Muscle layer of colon (tissue), 2 donors: Measurements from ENCODE around the gene ITSN1.
A peak's percentile ranks its signal among the peaks of the same experiment; 100 is the strongest.

Source experiments
- H3K27ac ChIP-seq: one replicate; pipeline ENCODE4 v1.7.0; 2013; ENCODE audit warnings: low read depth, mild to moderate bottlenecking, low read length, moderate library complexity
- H3K27me3 ChIP-seq, 2 donors: one replicate each; pipeline ENCODE4 v1.7.0; 2013; ENCODE audit warnings: low read length in 2 of 2, mild to moderate bottlenecking in 2 of 2; ENCODE audit not compliant: insufficient read depth in 2 of 2, control insufficient read depth in 1 of 2
- H3K36me3 ChIP-seq: one replicate; pipeline ENCODE4 v1.7.0; 2013; ENCODE audit warnings: mild to moderate bottlenecking, low read length; ENCODE audit not compliant: insufficient read depth
- H3K4me1 ChIP-seq: one replicate; pipeline ENCODE4 v1.7.0; 2013; ENCODE audit warnings: mild to moderate bottlenecking, low read length; ENCODE audit not compliant: insufficient read depth
- H3K4me3 ChIP-seq, 2 donors: one replicate each; pipeline ENCODE4 v1.7.0; 2013; ENCODE audit warnings: low read length in 2 of 2, low read depth in 1 of 2, mild to moderate bottlenecking in 1 of 2, moderate library complexity in 1 of 2
- H3K9ac ChIP-seq: one replicate; pipeline ENCODE4 v1.7.0; 2013; ENCODE audit warnings: low read length
- H3K9me3 ChIP-seq: one replicate; pipeline ENCODE4 v1.7.0; 2013; ENCODE audit warnings: mild to moderate bottlenecking, low read length
- donor health status: abdominal sarcoma.
- donor health status: Adenocarcinoma of cecum.

The ITSN1 gene

DNA sequence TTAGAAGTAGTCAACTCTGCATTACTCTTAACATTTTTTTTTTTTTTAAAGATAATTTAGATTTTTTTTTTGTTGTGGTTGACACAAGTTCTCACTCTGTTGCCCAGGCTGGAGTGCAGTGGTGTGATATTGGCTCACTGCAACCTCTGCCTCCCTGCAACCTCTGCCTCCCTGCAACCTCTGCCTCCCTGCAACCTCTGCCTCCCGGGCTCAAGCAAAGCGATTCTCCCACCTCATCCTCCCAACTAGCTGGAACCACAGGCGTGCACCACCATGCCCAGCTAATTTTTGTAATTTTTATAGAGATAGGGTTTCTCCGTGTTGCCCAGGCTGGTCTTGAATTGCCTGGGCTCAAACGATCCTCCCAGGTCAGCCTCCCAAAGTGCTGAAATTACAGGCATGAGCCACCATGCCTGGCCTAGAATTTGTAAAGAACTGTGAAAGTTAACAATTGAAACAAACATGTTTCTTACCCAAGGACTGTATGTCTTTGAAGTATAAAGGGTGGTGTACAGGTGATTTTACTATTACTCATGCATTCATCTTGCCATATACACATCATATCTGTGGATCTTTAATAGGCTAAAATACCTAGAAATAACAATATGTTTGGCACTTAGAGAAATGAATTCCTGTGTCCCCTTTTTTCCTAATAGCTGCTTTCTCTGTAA, 158.6 kb downstream of the ITSN1 start:
- H3K9ac ChIP-seq: no peak overlapping the region
- H3K9me3 ChIP-seq: no peaks in the 10 kb centered on the region

DNA sequence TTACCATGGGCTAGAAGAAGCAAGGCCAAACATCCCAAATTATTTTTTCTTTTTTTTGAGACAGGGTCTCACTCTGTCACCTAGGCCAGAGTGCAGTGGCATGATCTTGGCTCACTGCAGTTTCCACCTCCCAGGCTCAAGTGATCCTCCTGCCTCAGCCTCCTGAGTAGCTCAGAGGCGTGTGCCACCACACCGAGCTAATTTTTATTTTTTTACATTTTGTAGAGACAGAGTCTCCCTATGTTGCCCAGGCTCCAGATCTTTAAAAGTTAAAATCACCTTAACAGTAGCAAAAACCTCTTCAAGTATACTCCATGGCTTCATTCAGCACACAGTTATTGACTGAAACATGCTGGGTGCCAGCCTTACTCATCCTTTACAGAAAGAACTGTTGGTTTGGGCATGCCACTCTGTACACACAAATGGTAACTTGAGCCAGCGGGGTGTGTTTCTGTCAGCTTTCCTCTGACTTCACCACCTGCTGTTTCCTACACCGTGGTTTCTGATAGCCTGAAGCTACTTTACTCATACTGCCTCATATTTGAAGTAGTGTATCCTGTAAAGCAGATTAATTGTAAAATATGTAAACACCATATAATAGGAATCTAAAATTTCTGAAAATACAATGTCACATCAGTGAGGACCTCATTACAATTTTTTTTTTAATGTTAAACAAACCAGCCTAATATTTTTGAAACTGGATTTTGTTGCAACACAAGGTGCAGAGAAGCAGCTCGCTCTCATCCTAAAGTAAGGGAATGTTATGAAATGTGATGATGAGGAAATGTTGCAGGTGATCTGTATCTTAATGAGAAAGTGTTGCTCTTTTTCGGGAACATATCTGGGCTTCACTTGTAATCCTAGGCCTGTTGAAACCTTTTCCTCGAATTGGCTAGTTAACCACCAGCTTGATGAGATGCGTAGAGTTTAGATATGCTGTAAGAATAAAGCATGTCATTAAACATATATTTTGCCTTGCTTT, 159.4 kb downstream of the ITSN1 start:
- H3K9me3 ChIP-seq: no peaks in the 10 kb centered on the region
- no peak overlapping the region for H3K27ac ChIP-seq
- peaks cover 5% of the 10 kb centered on the region for H3K36me3 ChIP-seq
- no peak overlapping the region for H3K4me3 ChIP-seq
- H3K27me3 ChIP-seq: no peaks in the 10 kb centered on the region
- H3K9ac ChIP-seq: no peak overlapping the region
- peaks cover 18% of the 10 kb centered on the region for H3K4me1 ChIP-seq

More for the DNA sequence above, 158.6 kb downstream of the ITSN1 start:
- H3K36me3 ChIP-seq: peaks cover 5% of the 10 kb centered on the region
- no peaks in the 10 kb centered on the region for H3K27me3 ChIP-seq
- H3K27ac ChIP-seq: no peak overlapping the region
- H3K4me1 ChIP-seq: peaks cover 18% of the 10 kb centered on the region
- H3K4me3 ChIP-seq: no peak overlapping the region

DNA sequence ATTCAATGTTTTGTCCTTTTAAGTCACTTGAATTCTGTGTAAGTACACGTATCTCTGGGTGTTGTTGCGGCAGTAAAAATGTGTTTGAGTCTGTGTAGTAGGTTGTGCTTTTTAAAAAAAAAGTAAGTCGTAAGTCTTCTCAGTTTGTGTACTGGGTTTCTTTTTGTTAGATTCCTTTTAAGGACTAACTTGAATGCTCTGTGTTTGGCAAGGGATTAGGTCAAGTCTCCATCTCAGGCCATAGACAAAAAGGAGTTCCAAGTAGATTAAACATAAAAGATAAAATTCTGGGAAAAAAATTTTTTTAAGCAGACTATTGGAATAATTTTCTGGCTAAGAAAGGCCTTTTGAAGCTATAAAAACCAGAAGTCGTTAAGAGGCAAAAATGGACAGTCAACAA, 160.2 kb downstream of the ITSN1 start:
- no peak overlapping the region for H3K9ac ChIP-seq
- H3K27ac ChIP-seq: no peak overlapping the region

DNA sequence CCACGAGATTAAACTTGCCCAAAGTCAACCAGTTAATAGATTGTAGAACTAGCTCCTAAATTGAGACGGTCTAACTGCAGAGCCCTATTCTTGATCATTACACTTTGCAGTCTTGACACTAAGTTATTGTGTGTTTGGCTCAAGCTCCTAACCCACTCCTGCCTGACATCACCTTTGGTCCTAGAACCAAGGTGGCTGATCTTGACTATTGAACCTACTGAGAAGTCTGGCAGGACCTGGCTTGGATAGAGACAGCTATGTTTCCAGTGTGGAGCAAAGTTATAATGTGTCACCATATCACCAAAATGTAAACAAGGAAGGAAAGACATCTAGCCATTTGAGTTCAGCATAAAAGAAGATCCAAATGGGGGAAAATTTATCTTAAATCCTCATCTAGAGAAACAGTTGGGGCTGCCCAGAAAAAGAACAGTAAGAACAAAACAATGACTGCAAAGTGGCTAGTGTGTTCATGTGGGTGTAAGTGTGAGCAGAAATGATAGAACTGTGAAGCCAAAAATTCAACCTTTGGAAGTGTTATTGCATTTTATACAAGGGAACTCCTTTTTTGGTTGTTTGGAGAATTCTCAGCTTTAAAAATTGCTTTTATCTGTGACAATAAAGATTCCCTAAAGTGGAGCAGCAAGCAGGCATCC, 166.5 kb downstream of the ITSN1 start:
- Histone ChIP-seq H3K36me3 (peaks cover 1% of the 10 kb centered on the region), H3K27ac (no peak overlapping the region), H3K4me1 (peaks cover 19% of the 10 kb centered on the region), H3K27me3 (no peaks in the 10 kb centered on the region), H3K4me3 (no peak overlapping the region), H3K9ac (no peak overlapping the region), H3K9me3 (no peaks in the 10 kb centered on the region)

More for the DNA sequence above, 160.2 kb downstream of the ITSN1 start:
- no peaks in the 10 kb centered on the region for H3K27me3 ChIP-seq
- peaks cover 5% of the 10 kb centered on the region for H3K36me3 ChIP-seq
- no peaks in the 10 kb centered on the region for H3K9me3 ChIP-seq
- peaks cover 18% of the 10 kb centered on the region for H3K4me1 ChIP-seq
- no peak overlapping the region for H3K4me3 ChIP-seq

DNA sequence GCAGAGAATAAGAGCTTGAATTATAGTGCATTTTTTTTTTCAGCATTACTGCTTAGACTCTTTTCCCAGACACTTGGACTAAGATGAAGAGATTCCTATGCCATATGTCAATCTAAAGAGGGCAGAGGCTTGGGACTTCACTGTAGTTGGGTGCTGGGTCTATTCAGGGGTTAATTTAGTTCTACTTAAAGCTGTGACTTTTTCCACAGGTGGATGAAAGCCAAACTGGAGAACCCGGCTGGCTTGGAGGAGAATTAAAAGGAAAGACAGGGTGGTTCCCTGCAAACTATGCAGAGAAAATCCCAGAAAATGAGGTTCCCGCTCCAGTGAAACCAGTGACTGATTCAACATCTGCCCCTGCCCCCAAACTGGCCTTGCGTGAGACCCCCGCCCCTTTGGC, 168.5 kb downstream of the ITSN1 start:
- H3K4me3 ChIP-seq: no peak overlapping the region
- H3K27ac ChIP-seq: no peak overlapping the region
- H3K9me3 ChIP-seq: no peaks in the 10 kb centered on the region
- H3K36me3 ChIP-seq: peaks cover 10% of the 10 kb centered on the region
- peaks cover 19% of the 10 kb centered on the region for H3K4me1 ChIP-seq
- H3K9ac ChIP-seq: no peak overlapping the region
- H3K27me3 ChIP-seq: no peaks in the 10 kb centered on the region

DNA sequence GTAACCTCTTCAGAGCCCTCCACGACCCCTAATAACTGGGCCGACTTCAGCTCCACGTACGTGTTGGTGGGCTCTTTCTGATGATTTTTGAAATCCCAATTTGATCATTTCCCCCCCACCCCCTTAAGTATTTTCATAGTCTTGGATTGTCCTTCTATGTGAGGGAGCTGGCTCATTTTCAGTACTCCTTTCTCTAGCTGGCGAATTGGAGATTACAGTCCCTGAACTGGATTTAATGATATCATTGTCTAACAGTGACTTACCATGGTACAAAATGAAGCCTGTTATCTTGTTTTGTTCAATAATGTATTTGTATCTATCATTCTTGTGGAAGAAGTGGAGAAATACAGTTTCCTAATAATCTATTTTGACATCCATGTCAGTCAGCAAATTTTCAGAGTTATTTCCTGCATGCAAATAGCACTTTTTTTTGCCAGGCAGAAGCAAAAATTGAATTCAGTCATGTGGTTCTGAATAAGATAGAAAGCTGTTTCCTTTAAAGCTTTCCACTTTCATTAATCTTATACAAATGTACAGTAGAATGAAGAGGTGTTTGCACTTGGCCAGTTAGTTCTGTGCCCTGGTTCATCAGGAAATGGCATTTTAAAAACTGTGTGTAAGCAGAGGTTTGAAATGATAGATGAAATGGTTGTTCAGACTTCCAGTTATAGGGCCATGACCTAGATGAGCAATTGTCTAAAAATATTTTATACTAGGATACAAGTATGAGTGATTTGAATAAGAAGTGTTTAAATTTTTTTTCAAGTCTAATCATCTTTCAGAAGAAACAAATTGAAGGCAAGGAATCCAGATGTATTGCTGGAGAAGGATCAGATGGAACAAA, 169.1 kb downstream of the ITSN1 start:
- H3K9ac ChIP-seq: no peak overlapping the region
- no peaks in the 10 kb centered on the region for H3K9me3 ChIP-seq
- peaks cover 19% of the 10 kb centered on the region for H3K4me1 ChIP-seq
- H3K27ac ChIP-seq: peak overlapping the region; percentile 25
- H3K4me3 ChIP-seq: no peak overlapping the region
- H3K27me3 ChIP-seq: no peaks in the 10 kb centered on the region
- H3K36me3 ChIP-seq: peaks cover 14% of the 10 kb centered on the region

DNA sequence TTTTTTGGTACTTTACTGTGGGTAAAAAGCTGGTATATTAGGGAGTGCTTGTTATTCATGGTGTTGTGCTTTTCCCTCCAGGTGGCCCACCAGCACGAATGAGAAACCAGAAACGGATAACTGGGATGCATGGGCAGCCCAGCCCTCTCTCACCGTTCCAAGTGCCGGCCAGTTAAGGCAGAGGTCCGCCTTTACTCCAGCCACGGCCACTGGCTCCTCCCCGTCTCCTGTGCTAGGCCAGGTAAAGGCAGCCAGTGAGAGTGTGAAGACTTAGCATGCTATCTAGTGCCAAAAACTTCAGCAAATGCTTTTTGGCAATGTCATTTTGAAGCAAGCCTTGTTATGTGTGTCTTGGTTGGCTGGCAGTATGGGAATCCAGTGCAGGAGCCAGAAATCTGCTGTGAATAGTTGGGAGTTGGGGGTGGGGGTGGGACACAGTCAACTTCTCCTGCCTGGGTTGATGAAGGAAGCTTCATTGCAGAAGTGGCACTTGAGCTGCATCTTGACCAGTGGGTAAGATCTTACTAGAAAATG, 171.6 kb downstream of the ITSN1 start:
- Histone ChIP-seq H3K9me3 (no peaks in the 10 kb centered on the region), H3K4me3 (no peak overlapping the region), H3K4me1 (peaks cover 19% of the 10 kb centered on the region), H3K27ac (no peak overlapping the region), H3K27me3 (no peaks in the 10 kb centered on the region), H3K9ac (no peak overlapping the region), H3K36me3 (peaks cover 35% of the 10 kb centered on the region)

DNA sequence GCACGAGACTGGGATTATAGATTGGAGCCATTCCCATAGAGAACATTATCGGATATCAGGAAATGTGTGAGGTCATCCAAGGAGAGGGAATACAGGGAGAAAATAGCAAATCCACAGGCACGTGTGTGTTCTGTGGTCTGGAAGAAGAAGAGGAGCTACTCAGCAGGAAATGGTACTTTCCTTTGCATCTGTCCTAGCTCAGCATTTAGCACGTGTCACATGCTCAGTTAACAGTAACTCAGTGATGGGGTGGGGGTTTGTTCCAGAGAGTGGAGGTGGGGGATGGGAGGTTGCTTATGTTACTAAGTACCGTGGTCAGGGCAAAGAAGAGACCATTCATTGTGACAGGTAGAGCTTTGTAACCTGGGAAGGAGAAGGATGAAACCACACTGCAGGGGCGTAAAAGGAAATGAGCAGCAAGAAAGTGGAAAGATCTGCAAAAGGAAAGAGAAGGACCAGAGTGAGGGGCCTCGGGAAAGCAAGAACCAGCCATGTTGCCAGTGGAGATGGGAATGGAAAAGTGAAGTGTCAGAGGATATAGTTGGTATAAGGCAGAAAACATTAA, 172.9 kb downstream of the ITSN1 start:
- Histone ChIP-seq H3K4me3 (no peak overlapping the region), H3K27me3 (no peaks in the 10 kb centered on the region), H3K9ac (no peak overlapping the region), H3K36me3 (peaks cover 36% of the 10 kb centered on the region), H3K9me3 (no peaks in the 10 kb centered on the region), H3K4me1 (peaks cover 17% of the 10 kb centered on the region), H3K27ac (no peak overlapping the region)

- H3K9ac ChIP-seq: no peak overlapping the region
- H3K36me3 ChIP-seq: peaks cover 36% of the 10 kb centered on the region
- no peaks in the 10 kb centered on the region for H3K27me3 ChIP-seq
- no peaks in the 10 kb centered on the region for H3K9me3 ChIP-seq
- peaks cover 8% of the 10 kb centered on the region for H3K4me1 ChIP-seq
- no peak overlapping the region for H3K4me3 ChIP-seq
- H3K27ac ChIP-seq: no peak overlapping the region
Measured at GRCh38 chr21:33816174-33816573, 173.9 kb downstream of the ITSN1 start.

DNA sequence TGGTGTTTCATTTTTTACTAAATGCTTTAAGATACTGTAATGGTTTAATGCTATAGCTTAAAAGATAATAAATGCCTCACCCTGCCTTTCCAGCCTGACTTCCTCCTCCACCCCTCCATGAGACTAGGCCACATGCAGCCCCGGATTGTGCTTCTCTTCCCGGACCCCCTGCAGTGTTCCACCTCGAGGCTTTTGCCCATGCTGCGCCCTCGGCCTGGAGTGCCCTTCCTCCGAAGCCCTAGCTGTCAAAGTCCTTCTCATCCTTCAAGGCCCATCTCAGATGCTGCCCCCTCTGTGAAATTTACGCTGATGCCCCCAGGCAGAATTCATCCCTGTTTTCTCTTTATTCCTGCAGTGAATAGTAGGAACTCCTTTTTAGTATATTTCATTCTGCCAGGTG, 174.8 kb downstream of the ITSN1 start:
- Histone ChIP-seq H3K9ac (no peak overlapping the region), H3K9me3 (no peaks in the 10 kb centered on the region), H3K4me1 (no peaks in the 10 kb centered on the region), H3K4me3 (no peak overlapping the region), H3K36me3 (peaks cover 36% of the 10 kb centered on the region), H3K27me3 (no peaks in the 10 kb centered on the region), H3K27ac (no peak overlapping the region)
